NB4 (cell line): ENCODE results near the gene KNSTRN.
A peak's percentile ranks its signal among the peaks of the same experiment; 100 is the strongest.

Experiments used
- DNase-seq: peaks from one replicate; pipeline ENCODE4 v3.0.0; 2010; ENCODE audit warnings: low read depth
- H3K4me3 ChIP-seq: one replicate; pipeline ENCODE4 v1.5.1; 2011; ENCODE audit warnings: mild to moderate bottlenecking, low read depth, low read length, moderate library complexity
- CTCF ChIP-seq: IDR thresholded peaks from one replicate; pipeline ENCODE4 v1.5.1; 2012; ENCODE audit warnings: low read depth, low read length
- MYC ChIP-seq: IDR thresholded peaks from 2 replicates; pipeline ENCODE4 v1.6.1; 2011; ENCODE audit warnings: low read depth, low read length
- POLR2A ChIP-seq: IDR thresholded peaks from 2 replicates; pipeline ENCODE4 v1.6.1; 2011; ENCODE audit warnings: mild to moderate bottlenecking; ENCODE audit not compliant: insufficient read length; ENCODE audit errors: extremely low read depth
- TF ChIP-seq, protein P1 (sequence below): IDR thresholded peaks from 2 replicates; pipeline ENCODE4 v1.6.1; 2011; ENCODE audit warnings: low read depth, low read length

The KNSTRN gene

DNA sequence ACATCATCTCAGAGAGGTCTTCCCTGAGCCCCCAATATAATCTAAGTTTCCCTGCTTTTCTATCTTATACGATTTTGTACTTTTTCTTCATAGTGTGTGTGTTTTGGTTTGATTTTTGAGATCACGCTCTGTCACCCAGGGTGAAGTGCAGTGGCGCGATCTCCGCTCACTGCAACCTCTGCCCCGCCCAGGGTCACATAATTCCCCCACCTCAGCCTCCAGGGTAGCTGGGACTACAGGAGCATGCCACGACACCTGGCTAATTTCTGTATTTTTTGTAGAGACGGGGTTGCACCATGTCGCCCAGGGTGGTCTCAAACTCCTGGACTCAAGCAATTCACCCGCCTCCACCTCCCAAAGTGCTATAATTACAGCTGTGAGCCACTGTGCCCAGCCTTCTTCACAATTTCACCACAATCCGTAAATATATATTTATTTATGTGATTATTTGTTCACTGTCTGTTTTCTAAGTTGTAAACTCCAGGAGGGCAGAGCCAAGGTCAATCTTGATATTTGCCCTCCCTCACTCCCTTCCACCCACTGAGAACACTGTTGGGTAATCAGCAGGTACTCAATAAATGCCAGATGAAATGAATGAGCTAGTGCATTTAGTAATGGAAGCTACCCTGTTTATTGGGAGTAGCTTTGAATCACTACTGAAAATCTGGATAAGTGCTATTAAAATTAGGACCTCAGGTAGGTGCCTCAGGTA is 547 bp upstream of the KNSTRN start:
- TF ChIP-seq, protein P1, sequence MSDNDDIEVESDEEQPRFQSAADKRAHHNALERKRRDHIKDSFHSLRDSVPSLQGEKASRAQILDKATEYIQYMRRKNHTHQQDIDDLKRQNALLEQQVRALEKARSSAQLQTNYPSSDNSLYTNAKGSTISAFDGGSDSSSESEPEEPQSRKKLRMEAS = no peak
- no peak for TF ChIP-seq POLR2A
- TF ChIP-seq MYC = no peak
- TF ChIP-seq CTCF = no peak
- DNase-seq = no peak
- H3K4me3 ChIP-seq = no peak overlapping the region

- TF ChIP-seq CTCF (no peak), POLR2A (no peak)
- TF ChIP-seq, protein P1 = no peak
- DNase-seq = no peak
- no peak overlapping the region for H3K4me3 ChIP-seq
These were observed 4.0 kb downstream of the KNSTRN start for GRCh38 chr15:40386480-40386879.

GRCh38 chr15:40388941-40389823 is 6.7 kb downstream of the KNSTRN start:
- DNase-seq = peak; percentile 86
- TF ChIP-seq POLR2A (no peak), CTCF (no peak), MYC (peak; percentile 46; the same call in 1 of the 2 replicates)
- H3K4me3 ChIP-seq = no peak overlapping the region

- TF ChIP-seq, protein P1 = no peak
- TF ChIP-seq POLR2A (no peak), MYC (no peak), CTCF (no peak)
- no peak for DNase-seq
- H3K4me3 ChIP-seq = no peak overlapping the region
These were observed 7.5 kb downstream of the KNSTRN start for GRCh38 chr15:40389824-40390595.

- no peak overlapping the region for H3K4me3 ChIP-seq
- TF ChIP-seq, protein P1 = no peak
- no peak for TF ChIP-seq CTCF
- no peak for TF ChIP-seq POLR2A
- no peak for TF ChIP-seq MYC
- DNase-seq = no peak
These were observed 10.7 kb downstream of the KNSTRN start for GRCh38 chr15:40392986-40393948.
